Ovary (tissue), 3 donors: Measurements from ENCODE around the gene RNH1.

ENCODE experiments used
- CTCF ChIP-seq, 3 donors: fragments of 450-650 bp in 2 of 3; fragments of 200-600 bp in 1 of 3; IDR thresholded peaks; one replicate each; pipeline versions ENCODE4 v1.5.1 to v1.8.0; 2016 to 2022; ENCODE audit warnings: antibody characterized with exemption in 3 of 3, mild to moderate bottlenecking in 1 of 3
- EP300 ChIP-seq: sonication (generic); formaldehyde crosslinking; IDR thresholded peaks from one replicate; pipeline ENCODE4 v1.6.1; 2017; ENCODE audit warnings: antibody characterized with exemption
- POLR2A ChIP-seq: fragments of 450-650 bp; IDR thresholded peaks from one replicate; pipeline ENCODE4 v1.6.1; 2017; ENCODE audit warnings: antibody characterized with exemption, mild to moderate bottlenecking, moderate library complexity
- donor health status: DM: no; HTN: no; CAD: no.

DNA sequence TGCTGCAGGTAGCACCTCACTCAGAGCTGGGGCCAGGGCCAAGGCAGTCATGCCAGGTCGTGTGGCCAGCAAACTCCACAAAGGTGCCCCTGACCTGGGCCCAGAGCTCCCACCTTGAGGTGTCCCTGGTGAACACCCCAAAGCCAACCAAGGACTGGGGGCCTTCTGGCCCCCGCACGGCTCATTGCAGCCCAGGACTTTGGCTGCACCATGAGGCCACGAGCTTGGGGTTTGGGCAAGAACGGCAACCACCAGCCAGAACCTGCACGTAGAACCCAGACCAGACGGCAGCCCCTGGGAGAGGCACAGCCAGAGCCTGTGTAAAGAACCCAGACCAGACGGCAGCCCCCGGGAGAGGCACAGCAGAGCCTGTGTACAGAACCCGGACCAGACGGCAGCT is 38.1 kb upstream of the RNH1 start:
- TF ChIP-seq CTCF (IDR thresholded peaks at IDR 0.05) (no peak), EP300 (no peak), POLR2A (no peak)
